Ovary (tissue), 9 donors: ENCODE results near the gene BCAR3. TPM values are rescaled to one million over a fixed set of nuclear protein-coding genes. Genes with fewer than 3 reads are reported as not detected.
"Not testable (repeated sequence)": the region's sequence is repeated elsewhere in the genome, so short reads cannot be mapped to it uniquely, and the experiment has no call there.

ENCODE experiments used
- DNase-seq, 5 donors: peaks; one replicate each; pipeline ENCODE4 v3.0.0-alpha.2; 2019 to 2020
- H3K27ac ChIP-seq, 2 donors: fragments of 200-600 bp; one replicate each; pipeline versions ENCODE4 v1.5.1 to v1.8.0; 2019 to 2022
- H3K27me3 ChIP-seq: fragments of 200-600 bp; one replicate; pipeline ENCODE4 v1.8.0; 2022
- H3K36me3 ChIP-seq: fragments of 200-600 bp; sonication (generic); one replicate; pipeline ENCODE4 v1.5.1; 2019
- H3K4me1 ChIP-seq: one replicate; pipeline ENCODE4 v1.8.1; 2013; ENCODE audit warnings: mild to moderate bottlenecking, moderate library complexity; ENCODE audit not compliant: insufficient read depth
- H3K4me3 ChIP-seq: fragments of 200-600 bp; sonication (generic); one replicate; pipeline ENCODE4 v1.5.1; 2017
- H3K9me3 ChIP-seq, 2 donors: fragments of 200-600 bp in 1 of 2; sonication (generic) in 1 of 2; one replicate each; pipeline versions ENCODE4 v1.5.1 to v1.8.1; 2013 to 2019; ENCODE audit warnings: mild to moderate bottlenecking in 1 of 2, moderate library complexity in 1 of 2
- CTCF ChIP-seq, 3 donors: fragments of 450-650 bp in 2 of 3; fragments of 200-600 bp in 1 of 3; IDR thresholded peaks; one replicate each; pipeline versions ENCODE4 v1.5.1 to v1.8.0; 2016 to 2022; ENCODE audit warnings: antibody characterized with exemption in 3 of 3, mild to moderate bottlenecking in 1 of 3
- EP300 ChIP-seq: sonication (generic); formaldehyde crosslinking; IDR thresholded peaks from one replicate; pipeline ENCODE4 v1.6.1; 2017; ENCODE audit warnings: antibody characterized with exemption
- POLR2A ChIP-seq: fragments of 450-650 bp; IDR thresholded peaks from one replicate; pipeline ENCODE4 v1.6.1; 2017; ENCODE audit warnings: antibody characterized with exemption, mild to moderate bottlenecking, moderate library complexity
- WGBS, 3 donors: extraction: QIAGEN DNeasy Blood & Tissue Kit in 1 of 3; methylation state at CpG; one replicate each; pipeline versions ENCODE4 v1.1.5 to v1.1.7; 2013 to 2017; 5-methylcytosine and 5-hydroxymethylcytosine counted together
- intact Hi-C, 4 donors: fragments of 100-400 bp; cut with DNase I; formaldehyde crosslinking; loops; one replicate each; pipeline versions ENCODE4 v1.11.0 to v1.15.1; 2022 to 2023
- polyA plus RNA-seq, 2 donors: library from polyadenylated mRNA; stranded (reverse); fragments of 200-250 nt in 1 of 2; fragments of 350-450 nt in 1 of 2; fragmentation: Illumina TruSeq in 1 of 2; extraction: RNeasy Lipid Tissue Mini Kit (QIAGEN cat#74804) in 1 of 2; gene quantifications; one replicate each; pipeline ENCODE4 v1.2.3, GENCODE V29; 2013 to 2014
- total RNA-seq, 7 donors: library from RNA; depleted of rRNA in 2 of 7; stranded (reverse); fragments of >200 nt in 2 of 7; fragmentation: NEBNext Ultra II Directional in 3 of 7; extraction: Animal tissue kit (Norgen Biotek cat#: 25700) in 3 of 7; gene quantifications; one replicate each; pipeline versions ENCODE4 v1.1.0 to v1.2.4, GENCODE V29; 2016 to 2023
- donor health status: DM: no; HTN: no; CAD: no; lungs with moderate emphysema.
- donor health status: DM: no; HTN: no; CAD: no.
- donor health status: Bipolar disorder and iron deficiency.
- donor health status: DM: yes; HTN: yes; CAD: no.
- donor health status: DM: no; HTN: no; CAD: no.
- donor health status: DM: yes; HTN: yes; CAD: no.

BCAR3 gene
- total and polyA plus RNA-seq, 9 donors, result 13.8 to 30.8 (median 17.5) TPM

DNA sequence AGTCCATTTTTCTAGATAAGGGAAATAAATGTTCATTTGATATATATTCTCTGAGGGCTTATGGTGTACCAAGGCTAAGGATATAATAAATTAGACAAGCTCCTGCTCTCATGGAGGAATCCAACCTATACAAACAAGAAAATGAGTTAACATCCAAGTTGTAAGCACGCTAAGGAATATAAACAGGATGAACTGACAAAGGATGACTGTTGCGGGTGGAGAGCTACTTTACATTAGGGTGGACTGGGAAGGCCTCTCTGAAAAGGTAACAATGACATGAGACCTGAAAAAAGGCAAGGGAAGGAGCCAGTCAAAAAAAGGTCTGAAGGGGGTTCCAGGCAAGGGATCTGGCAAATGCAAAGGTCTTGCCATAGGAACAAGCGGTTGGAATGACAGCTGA lies 3.1 kb downstream of the BCAR3 start:
- DNase-seq, result no peak
- Histone ChIP-seq H3K36me3 (no peaks in the 10 kb centered on the region), H3K27ac (no peak overlapping the region), H3K4me3 (no peak overlapping the region), H3K4me1 (peaks cover 22% of the 10 kb centered on the region), H3K9me3 (no peaks in the 10 kb centered on the region), H3K27me3 (no peaks in the 10 kb centered on the region)
- no peak for TF ChIP-seq EP300
- no peak for TF ChIP-seq POLR2A
- TF ChIP-seq CTCF (IDR thresholded peaks at IDR 0.05), result no peak
- WGBS, 3 donors, result 93 to 96% (median 93%) methylated on average over 3 of the region's 3 CpGs
- intact Hi-C loops, result no loop called here

GRCh38 chr1:93677729-93678128 lies 3.9 kb downstream of the BCAR3 start:
- Histone ChIP-seq H3K9me3 (no peaks in the 10 kb centered on the region), H3K27ac (no peak overlapping the region), H3K27me3 (no peaks in the 10 kb centered on the region), H3K36me3 (no peaks in the 10 kb centered on the region), H3K4me3 (no peak overlapping the region), H3K4me1 (peaks cover 27% of the 10 kb centered on the region)
- intact Hi-C loops, result no loop called here
- WGBS, 3 donors, result 87 to 100% (median 87%) methylated on average over 1 of the region's 1 CpG
- TF ChIP-seq EP300, result no peak
- DNase-seq, result no peak

GRCh38 chr1:93676427-93676826 lies 5.2 kb downstream of the BCAR3 start:
- Histone ChIP-seq H3K27me3 (no peaks in the 10 kb centered on the region), H3K36me3 (no peaks in the 10 kb centered on the region), H3K4me3 (no peak overlapping the region), H3K27ac (no peak overlapping the region), H3K4me1 (peaks cover 34% of the 10 kb centered on the region), H3K9me3 (no peaks in the 10 kb centered on the region)
- TF ChIP-seq CTCF (IDR thresholded peaks at IDR 0.05) (no peak), POLR2A (no peak), EP300 (no peak)
- peak in 1 of 5 donors; percentile 60 for DNase-seq
- intact Hi-C loops, result no loop called here
- 85 to 92% (median 88%) methylated on average over 6 of the region's 6 CpGs for WGBS, 3 donors

- Histone ChIP-seq H3K27me3 (no peaks in the 10 kb centered on the region), H3K36me3 (no peaks in the 10 kb centered on the region), H3K9me3 (no peaks in the 10 kb centered on the region), H3K4me1 (peaks cover 34% of the 10 kb centered on the region), H3K4me3 (no peak overlapping the region), H3K27ac (no peak overlapping the region)
- intact Hi-C loops, result no loop called here
- no peak for DNase-seq
- TF ChIP-seq POLR2A, result no peak
- no peak for TF ChIP-seq EP300
- no peak for TF ChIP-seq CTCF (IDR thresholded peaks at IDR 0.05)
- WGBS, 3 donors, result 88 to 90% (median 88%) methylated on average over 5 of the region's 5 CpGs
Measured at GRCh38 chr1:93675931-93676330, 5.7 kb downstream of the BCAR3 start.

DNA sequence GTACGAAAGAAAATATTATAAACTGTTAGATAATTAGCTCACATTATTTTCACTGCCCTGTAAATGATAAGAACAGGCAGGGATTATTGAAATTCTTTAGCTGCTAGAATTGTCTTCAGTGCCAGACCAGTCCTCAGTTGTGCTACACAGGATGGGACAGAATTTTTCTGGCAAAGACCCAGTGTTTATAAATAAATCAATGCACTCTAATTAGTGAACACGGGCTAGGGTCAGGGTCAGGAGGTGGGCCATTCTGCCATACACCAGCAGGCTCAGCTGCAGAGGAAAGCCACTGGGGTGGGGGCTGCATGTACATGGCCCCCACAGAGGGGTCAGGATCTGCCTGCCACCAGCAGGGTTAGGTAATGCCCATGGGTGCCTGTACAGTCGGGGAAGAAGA lies 6.4 kb downstream of the BCAR3 start:
- no peaks in the 10 kb centered on the region for H3K36me3 ChIP-seq
- H3K27me3 ChIP-seq, result no peaks in the 10 kb centered on the region
- intact Hi-C loops, result no loop called here
- WGBS, 3 donors, result 32 to 43% (median 34%) methylated on average over 3 of the region's 3 CpGs
- H3K4me3 ChIP-seq, result no peak overlapping the region
- no peaks in the 10 kb centered on the region for H3K9me3 ChIP-seq
- DNase-seq, result no peak
- peaks cover 36% of the 10 kb centered on the region for H3K4me1 ChIP-seq
- TF ChIP-seq EP300 (no peak), CTCF (IDR thresholded peaks at IDR 0.05) (no peak), POLR2A (no peak)
- H3K27ac ChIP-seq, result no peak overlapping the region

GRCh38 chr1:93674071-93674470 lies 7.6 kb downstream of the BCAR3 start:
- DNase-seq, H3K27me3 ChIP-seq, H3K36me3 ChIP-seq, intact Hi-C loops, H3K27ac ChIP-seq, H3K4me3 ChIP-seq, H3K9me3 ChIP-seq: not testable (repeated sequence)
- peaks cover 36% of the 10 kb centered on the region for H3K4me1 ChIP-seq
- 63 to 71% (median 68%) methylated on average over 6 of the region's 6 CpGs for WGBS, 3 donors
